OCI-LY1 (cell line): ENCODE results near the gene SORT1.

Experiments
- EZH2 ChIP-seq: fragments of 200-600 bp; sonication (generic), shearing (Covaris generic); IDR thresholded peaks from 2 replicates; pipeline ENCODE4 v1.8.0; 2017; ENCODE audit warnings: borderline replicate concordance, mixed run types, mild to moderate bottlenecking, antibody characterized with exemption, low read length, moderate library complexity, mixed read lengths
- TF ChIP-seq, protein P1 (sequence below): fragments of 200-600 bp; sonication (generic), shearing (Covaris generic); IDR thresholded peaks from 2 replicates; pipeline ENCODE4 v1.5.1; 2017; ENCODE audit warnings: mild to moderate bottlenecking, antibody characterized with exemption, low read length, moderate library complexity, mixed read lengths

DNA sequence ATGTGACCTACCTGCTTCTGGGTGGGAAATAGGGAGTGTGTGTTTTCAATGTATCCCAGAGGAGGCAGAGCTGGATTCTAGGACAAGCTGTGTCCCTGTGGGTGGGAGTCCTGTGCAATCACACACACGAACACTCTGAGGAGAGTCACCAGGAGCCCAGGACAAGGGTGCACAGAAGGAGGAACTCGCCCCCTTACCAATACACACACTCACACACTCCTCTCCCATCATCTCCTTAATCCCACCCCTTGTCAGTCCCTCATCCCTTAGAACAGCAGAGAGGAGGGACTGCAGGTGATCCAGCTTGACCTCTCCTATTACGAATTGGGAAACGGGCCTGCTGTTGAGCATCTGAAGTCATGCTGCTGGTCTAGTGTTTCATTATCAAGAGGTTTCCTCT, 82.4 kb downstream of the SORT1 start:
- TF ChIP-seq, protein P1, sequence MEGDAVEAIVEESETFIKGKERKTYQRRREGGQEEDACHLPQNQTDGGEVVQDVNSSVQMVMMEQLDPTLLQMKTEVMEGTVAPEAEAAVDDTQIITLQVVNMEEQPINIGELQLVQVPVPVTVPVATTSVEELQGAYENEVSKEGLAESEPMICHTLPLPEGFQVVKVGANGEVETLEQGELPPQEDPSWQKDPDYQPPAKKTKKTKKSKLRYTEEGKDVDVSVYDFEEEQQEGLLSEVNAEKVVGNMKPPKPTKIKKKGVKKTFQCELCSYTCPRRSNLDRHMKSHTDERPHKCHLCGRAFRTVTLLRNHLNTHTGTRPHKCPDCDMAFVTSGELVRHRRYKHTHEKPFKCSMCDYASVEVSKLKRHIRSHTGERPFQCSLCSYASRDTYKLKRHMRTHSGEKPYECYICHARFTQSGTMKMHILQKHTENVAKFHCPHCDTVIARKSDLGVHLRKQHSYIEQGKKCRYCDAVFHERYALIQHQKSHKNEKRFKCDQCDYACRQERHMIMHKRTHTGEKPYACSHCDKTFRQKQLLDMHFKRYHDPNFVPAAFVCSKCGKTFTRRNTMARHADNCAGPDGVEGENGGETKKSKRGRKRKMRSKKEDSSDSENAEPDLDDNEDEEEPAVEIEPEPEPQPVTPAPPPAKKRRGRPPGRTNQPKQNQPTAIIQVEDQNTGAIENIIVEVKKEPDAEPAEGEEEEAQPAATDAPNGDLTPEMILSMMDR, result no peak
- no peak for TF ChIP-seq EZH2
